Measurements from ENCODE around the gene GAB2. TPM values are rescaled to one million over a fixed set of nuclear protein-coding genes. Genes with fewer than 3 reads are reported as not detected.
A peak's percentile ranks its signal among the peaks of the same experiment; 100 is the strongest.

GAB2 gene
- total RNA-seq, 2 donors from 2014 or later = 27.7 to 29.8 TPM

DNA sequence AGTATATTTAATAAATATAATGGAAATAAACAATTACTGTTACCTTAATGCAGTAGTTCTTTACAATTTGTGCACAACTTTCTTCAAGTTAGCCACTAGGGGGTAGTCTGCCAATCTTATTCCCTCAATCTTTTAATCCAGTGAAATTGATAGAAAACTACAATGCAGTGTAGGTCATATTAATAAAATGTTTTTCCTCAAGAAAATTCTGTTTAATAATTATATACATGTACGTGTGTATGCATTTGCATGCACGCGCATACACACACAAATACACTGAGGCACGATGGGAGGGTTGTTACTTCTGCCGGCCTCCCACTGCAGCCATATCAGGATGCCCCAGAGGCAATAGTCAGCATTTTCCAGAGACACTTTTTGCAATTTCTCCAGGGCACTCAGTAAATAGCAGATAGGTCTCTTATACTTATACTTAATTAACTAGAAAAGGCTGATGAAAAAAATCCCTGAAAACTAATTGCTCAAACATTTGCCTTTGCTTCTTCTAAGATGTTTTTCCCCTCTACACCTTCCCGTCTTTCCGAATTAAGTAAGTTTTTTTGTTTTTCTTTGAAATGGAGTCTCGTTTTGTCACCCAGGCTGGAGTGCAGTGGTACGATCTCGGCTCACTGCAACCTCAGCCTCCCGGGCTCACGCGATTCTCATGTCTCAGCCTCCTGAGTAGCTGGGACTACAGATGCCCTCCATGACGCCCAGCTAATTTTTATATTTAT, 3.1 kb downstream of the GAB2 start:
- no peak for DNase-seq
- no peak for ATAC-seq
- intact Hi-C loops (cut with DNase I, micrococcal nuclease) = loop anchor here in 1 of 2 donors (5.0 kb wide), 1 partner anchor 158 kb away; the partner anchor contains the start of gene NARS2

DNA sequence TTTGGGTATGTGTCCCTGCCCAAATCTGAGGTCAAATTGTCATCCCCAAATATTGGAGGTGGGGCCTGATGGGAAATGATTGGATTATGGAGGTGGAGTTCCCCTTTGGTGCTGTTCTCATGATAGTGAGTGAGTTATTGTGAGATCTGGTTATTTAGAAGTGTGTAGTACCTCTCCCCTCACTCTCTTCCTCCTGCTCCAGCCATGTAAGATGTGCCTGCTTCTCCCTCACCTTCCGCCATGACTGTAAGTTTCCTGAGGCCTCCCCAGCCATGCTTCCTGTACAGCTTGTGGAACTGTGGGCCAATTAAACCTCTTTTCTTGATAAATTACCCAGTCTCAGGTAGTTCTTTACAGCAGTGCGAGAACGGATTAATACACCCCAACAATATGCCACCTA, 9.0 kb downstream of the GAB2 start:
- ATAC-seq = no peak
- intact Hi-C loops (cut with DNase I, micrococcal nuclease) = loop anchor here in 1 of 2 donors (10.0 kb wide), 1 partner anchor 164 kb away; no protein-coding TSS in a partner anchor

DNA sequence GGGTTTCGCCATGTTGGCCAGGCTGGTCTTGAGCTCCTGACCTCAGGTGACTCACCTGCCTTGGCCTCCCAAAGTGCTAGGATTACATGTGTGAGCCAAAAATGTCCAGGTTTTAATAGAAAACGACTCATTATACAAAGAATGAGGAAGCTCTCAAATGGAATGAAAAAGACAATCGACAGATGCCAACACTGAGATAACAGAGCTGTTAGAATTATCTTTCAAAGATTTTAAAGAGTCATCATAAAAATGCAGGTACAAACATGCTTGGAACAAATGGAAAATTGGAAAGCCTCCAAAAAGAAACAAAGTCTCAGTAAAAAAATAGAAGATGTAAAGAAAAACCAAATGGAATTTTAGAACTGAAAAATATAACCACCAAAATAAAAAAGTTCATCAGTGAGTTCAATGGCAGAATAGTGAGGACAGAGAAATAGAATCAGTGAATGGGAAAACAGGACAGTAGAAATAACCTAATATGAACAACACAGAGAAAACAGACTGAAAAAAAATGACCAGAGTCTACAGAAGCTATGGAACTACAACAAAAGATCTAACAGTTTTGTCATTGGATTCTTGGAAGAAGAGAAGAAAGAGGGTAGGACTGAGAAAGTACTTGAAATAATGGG, 10.9 kb downstream of the GAB2 start:
- ATAC-seq (no peak), DNase-seq (no peak)
- intact Hi-C loops (cut with DNase I, micrococcal nuclease) = loop anchor here in 1 of 2 donors (10.0 kb wide), 1 partner anchor 162 kb away; no protein-coding TSS in a partner anchor

More for the DNA sequence above, 9.0 kb downstream of the GAB2 start:
- DNase-seq = no peak

DNA sequence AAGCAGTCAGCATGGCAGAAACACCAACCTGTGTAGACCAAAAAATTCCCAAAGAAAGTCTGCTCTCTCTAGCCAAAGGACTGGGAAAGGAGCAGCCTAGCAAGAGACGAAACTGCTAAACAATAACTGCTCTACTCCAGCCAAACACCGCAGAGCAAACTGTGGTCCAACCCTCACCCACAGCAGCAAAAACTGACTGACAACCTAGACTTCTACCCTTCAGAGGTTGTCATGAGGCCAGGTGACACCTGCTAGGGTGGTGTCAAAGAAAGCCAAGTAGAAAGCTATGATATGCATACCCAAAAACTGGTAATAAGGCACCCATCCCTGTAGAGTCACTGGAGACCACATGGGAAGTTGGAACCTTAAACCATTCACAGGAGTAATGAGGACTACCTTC, 11.8 kb downstream of the GAB2 start:
- DNase-seq (no peak), ATAC-seq (no peak)
- intact Hi-C loops (cut with DNase I, micrococcal nuclease) = loop anchor here in 1 of 2 donors (10.0 kb wide), 1 partner anchor 161 kb away; no protein-coding TSS in a partner anchor

DNA sequence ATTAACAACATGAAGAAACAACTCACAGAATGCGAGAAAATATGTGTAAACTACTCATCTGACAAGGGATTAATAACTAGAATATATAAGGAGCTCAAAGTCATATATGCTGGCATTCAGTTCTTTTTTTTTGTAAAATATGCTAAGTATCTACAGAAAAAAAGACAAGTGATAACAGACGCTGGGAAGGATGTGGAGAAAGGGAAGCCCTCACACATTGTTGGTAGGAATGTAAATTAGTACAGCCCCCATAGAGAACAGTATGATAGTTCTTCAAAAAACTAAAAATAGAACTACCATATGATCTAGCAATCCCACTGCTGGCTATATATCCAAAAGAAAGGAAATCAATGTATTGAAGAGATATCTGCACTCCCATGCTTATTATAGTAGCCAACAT, 13.8 kb downstream of the GAB2 start:
- no peak for DNase-seq
- intact Hi-C loops (cut with DNase I, micrococcal nuclease) = loop anchor here in 1 of 2 donors (10.0 kb wide), 1 partner anchor 159 kb away; no protein-coding TSS in a partner anchor
- ATAC-seq = no peak

DNA sequence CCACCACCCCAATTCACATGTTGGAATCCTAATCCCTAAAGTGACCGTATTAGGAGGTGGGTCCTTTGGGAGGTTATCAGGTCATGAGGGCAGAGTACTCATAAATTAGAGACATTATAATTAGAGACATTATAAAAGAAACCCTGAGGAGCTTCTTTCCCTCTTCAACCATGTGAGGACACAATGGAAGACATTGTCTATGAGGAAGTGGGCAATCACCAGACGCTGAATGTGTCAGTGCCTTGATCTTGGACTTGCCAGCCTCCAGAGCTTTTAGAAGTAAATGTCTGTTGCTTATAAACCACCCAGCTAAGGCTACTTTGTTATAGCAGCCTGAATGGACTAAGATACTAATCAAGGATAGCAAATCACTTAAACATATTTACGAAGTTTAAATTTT, 14.8 kb downstream of the GAB2 start:
- DNase-seq (no peak), ATAC-seq (no peak)
- intact Hi-C loops (cut with DNase I, micrococcal nuclease) = loop anchor here in 1 of 2 donors (10.0 kb wide), 1 partner anchor 158 kb away; no protein-coding TSS in a partner anchor

DNA sequence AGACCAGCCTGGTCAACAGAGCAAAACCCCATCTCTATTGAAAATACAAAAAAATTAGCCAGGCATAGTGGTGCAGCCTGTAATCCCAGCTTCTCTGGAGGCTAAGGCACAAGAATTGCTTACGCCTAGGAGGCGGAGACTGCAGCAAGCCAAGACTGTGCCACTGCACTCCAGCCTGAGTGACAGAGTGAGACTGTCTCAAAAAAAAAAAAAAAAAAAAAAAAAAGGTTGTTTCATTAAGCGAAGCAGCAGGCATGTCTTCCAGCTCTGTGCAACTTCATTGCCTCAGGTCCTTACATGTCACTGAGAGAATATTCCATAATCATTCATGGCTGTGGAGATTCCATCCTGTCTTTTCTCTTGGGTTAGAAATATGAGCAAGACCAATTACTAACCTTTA, 16.9 kb downstream of the GAB2 start:
- intact Hi-C loops (cut with DNase I, micrococcal nuclease) = loop anchor here in 1 of 2 donors (10.0 kb wide), 1 partner anchor 156 kb away; no protein-coding TSS in a partner anchor
- DNase-seq (no peak), ATAC-seq (no peak)

DNA sequence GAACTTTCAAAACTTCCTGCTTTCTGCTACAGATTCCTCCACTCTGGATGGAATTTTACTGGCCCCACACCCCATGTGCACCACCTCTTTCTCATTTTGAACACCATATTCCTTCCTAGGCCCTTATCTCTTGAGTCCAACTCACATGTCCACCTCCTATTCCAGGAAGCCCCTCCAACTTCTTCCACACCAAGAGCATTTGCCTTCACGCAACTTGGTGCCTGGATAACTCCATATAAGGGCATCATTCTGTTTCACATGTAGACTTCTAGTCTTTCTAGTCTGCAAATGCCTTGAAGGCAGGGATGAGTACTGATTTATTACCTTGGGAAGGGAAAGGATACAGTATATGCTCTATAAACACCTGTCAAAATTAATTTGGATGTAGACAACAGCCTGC, 17.5 kb downstream of the GAB2 start:
- DNase-seq (no peak), ATAC-seq (no peak)
- intact Hi-C loops (cut with DNase I, micrococcal nuclease) = loop anchor here in 1 of 2 donors (10.0 kb wide), 1 partner anchor 155 kb away; no protein-coding TSS in a partner anchor

DNA sequence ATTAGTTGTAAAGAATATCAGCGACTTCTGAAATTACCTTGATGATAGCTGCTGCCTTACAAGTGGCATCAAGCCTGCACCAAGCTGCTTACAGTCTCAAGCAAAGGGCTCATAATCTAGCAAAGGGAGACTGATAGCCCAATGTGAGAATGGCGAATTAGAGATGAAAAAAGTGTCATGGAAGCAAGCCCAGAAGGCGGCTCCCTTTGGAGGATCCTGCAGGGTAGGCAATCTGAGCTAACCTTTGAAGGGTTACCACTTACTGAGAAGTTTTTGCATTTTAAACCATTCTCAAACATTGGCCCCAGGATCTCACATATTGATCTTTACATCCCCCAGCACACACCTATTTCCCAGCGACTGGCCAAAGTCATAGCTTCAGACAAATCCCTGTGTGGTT, 18.5 kb downstream of the GAB2 start:
- ATAC-seq = no peak
- intact Hi-C loops (cut with DNase I, micrococcal nuclease) = no loop called here
- DNase-seq = no peak

DNA sequence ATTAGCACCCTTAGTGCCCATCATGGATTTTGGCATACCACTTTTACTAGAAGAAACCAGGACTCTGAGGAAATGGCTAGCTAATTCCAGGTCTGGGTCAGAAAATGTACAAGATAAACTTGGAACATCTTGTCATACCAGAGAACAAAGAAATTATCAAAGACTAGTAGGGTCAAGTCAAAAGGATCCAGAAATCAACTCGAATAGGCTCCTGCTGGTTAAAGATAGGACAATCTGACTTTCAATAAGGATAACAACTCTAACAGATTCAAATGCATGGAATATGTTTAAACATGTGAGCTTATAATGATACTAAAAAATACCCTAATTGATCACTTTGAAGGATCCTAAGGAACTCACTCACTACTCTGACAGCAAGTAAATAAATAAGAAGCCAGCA, 18.9 kb downstream of the GAB2 start:
- DNase-seq = no peak

DNA sequence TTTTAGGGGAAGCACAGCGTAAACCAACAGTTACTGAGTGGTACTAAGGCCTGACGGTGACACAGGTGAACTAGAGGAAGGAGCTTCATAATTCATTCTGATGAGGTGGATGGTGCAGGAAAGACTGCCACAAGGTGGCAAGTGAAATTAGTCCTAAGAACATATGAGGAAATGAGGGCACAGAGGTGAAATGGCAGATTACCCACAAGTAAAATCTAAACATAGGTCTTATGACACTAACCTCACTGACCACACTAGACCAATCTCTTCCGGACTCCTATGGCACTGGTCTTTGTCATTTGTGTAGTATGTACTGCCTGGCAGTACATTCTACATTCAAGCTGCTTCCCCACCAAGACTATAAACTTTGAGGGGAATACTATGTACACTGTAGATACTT, 20.2 kb downstream of the GAB2 start:
- intact Hi-C loops (cut with DNase I, micrococcal nuclease) = no loop called here
- DNase-seq (no peak), ATAC-seq (peak; percentile 62)

More for the DNA sequence above, 18.9 kb downstream of the GAB2 start:
- intact Hi-C loops (cut with DNase I, micrococcal nuclease) = no loop called here
- no peak for ATAC-seq

DNA sequence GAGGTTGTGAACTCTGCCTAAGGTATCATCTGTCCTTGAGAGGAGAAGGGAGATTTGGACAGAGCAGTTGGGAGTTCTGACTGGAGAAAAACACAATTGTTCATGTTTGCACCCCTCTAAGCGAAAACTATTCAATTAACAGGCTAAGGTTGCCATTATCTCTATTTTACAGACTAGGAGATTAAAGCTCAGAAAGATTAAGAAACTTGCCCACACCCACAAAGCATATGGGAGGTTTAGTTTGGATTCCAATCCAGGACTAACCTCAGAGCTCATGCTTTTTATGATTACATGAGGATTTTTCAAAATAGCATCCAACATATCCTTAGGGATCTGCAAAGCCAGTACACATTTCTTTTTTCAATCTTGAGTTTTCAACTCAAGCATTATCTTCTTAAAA, 22.0 kb downstream of the GAB2 start:
- intact Hi-C loops (cut with DNase I, micrococcal nuclease) = no loop called here
- ATAC-seq = no peak
- no peak for DNase-seq

DNA sequence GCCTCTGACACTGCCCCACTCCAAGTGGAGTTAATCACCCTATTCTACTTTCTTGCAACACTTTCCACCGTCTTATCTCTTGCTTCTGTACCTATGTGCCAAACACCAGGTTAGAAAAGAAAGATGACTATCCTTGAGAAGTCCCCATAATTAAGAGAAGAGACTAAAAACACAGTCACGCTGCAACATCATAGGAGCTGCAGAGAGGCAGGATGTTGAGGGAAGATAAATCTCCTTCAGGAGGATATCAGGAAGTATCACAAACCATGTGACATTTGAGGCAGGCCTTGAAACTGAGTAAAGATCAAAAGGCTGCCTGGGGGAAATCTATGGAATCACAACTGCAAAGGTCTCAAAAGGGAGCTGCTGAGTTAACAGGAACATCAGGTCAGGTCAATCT, 24.8 kb downstream of the GAB2 start:
- ATAC-seq = peak; percentile 42
- DNase-seq = no peak
- intact Hi-C loops (cut with DNase I, micrococcal nuclease) = no loop called here

DNA sequence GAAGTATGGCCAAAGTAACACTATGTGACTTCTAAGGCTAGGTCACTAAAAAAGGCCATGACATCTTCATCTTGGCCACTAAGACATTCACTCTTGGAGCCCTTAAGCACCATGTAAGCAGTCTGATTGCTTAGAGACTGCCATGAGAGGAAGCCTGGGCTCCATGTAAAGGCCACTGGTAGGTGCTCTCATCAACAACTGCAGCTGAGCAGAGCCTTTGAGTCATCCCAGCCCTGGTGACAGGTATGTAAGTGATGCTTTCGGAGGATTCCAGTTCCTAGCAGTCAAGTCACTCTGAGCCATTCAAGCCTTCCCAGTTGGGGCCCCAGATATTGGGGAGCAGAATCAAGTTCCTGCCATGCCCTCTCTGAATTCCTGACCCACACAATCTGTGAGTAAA, 26.2 kb downstream of the GAB2 start:
- intact Hi-C loops (cut with DNase I, micrococcal nuclease) = no loop called here
- DNase-seq = no peak
- no peak for ATAC-seq

DNA sequence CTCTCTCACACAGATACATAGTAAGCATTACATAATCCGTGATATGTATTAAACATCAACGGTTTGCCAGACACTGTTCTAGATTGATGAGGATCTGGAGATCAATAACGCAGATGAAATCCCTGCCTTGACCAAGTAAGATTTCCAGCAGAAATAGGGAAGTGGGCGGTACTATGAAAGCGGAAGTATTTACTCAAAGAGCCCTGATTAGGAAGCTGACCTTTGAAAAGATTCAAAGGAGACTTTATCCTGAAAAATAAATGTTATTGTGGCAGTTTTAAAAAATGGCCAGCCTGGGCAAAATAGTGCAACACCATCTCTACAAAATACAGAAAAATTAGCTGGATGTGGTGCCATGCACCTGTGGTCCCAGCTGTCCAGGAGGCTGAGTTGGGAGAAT, 26.8 kb downstream of the GAB2 start:
- no peak for DNase-seq

DNA sequence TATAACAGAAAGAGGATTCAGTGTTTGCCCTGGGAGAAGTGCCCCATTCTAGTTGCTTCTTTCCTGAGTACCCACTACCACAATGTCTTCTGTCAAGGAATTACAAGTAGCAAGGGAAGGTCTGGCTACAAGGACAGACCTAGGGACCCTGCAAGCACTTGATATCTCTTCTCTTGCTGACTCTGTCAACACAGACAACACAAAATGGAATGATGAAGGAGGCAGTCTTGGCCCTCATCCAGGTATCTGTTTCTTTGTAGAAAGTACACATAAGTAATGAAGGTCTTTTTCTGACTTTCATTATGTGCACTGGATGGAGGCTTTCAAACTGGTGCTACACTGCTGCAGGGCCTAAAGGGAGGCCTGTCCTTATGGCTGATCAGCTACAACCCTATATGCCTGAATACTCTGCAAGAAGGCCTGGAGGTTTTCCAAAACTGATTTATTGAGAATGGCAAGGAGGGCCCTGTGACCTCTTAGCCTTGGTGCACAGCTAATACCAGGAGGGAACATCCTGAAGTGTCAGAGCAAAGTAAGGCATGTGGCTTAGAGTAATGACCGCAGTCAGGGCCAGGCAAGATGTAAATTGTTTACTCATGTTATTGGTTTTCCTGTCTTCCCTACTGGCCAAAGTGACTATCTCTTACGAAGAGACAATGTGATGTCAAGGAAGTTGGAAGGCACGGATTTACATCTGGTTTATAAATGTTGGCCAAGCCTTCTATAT, 31.2 kb downstream of the GAB2 start:
- intact Hi-C loops (cut with DNase I, micrococcal nuclease) = no loop called here
- DNase-seq (no peak), ATAC-seq (no peak)

More for the DNA sequence above, 26.8 kb downstream of the GAB2 start:
- ATAC-seq = no peak
- intact Hi-C loops (cut with DNase I, micrococcal nuclease) = no loop called here

DNA sequence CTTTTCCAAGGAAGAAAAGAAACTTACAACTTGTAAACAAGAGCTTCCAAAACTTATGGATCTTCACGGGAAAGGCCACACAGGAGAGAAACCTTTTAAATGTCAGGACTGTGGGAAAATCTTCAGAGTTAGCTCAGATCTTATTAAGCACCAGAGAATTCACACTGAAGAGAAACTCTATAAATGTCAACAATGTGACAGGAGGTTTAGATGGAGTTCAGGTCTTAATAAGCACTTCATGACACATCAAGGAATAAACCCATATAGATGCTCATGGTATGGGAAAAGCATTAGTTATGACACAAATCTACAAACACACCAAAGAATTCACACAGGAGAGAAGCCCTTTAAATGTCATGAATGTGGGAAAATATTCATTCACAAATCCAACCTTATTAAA, 32.4 kb downstream of the GAB2 start:
- intact Hi-C loops (cut with DNase I, micrococcal nuclease) = no loop called here
- ATAC-seq (no peak), DNase-seq (no peak)

DNA sequence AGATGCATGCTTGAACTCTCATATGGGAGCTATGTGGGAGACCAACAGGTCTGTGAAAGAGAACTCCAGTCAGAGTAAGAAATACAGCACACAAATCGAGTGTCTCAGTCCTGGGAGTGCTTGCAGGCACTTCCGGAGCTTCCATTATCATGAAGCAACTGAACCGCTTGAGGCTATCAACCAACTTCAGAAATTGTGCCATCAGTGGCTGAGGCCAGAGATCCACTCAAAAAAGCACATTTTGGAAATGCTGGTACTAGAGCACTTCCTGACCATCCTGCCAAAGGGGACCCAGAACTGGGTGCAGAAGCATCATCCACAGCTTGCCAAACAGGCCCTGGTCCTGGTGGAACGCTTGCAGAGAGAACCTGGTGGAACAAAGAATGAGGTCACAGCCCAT, 33.4 kb downstream of the GAB2 start:
- no peak for ATAC-seq
- no peak for DNase-seq
- intact Hi-C loops (cut with DNase I, micrococcal nuclease) = no loop called here

DNA sequence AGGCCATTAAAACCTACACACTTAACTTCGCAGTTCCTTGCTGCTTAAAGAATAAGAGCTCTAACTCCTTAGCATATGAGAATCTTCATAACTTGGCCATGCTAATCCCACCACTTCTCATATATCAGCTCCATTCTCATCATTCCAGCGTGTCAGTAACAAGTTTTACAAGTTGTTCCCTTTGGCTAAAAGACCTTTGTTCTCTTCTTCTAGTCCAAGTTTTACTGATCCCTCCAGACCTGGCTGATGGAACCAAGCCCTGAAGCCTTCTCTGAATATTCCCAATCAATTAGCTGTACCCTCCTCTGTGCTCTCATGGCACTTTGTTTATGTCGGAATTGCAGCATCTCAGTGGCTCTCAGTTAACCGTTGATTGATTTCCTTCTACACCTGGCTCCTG, 35.8 kb downstream of the GAB2 start:
- intact Hi-C loops (cut with DNase I, micrococcal nuclease) = no loop called here
- DNase-seq (no peak), ATAC-seq (no peak)

All from left colon (tissue), 2 donors.